GM12878 (cell line): ENCODE results near the gene DMBX1. TPM values are rescaled to one million over a fixed set of nuclear protein-coding genes. Genes with fewer than 3 reads are reported as not detected.

Experiments used
- ATAC-seq: fragments of 200-7000 bp; cut with Tn5 transposase; 3 replicates; pipeline ENCODE4 v1.9.1; 2020; ENCODE audit warnings: mild to moderate bottlenecking, moderate library complexity
- BruUV-seq: library from RNA; stranded (reverse); fragments of 400-500 nt; replicated peaks from 2 replicates; lab custom pipeline; 2021; lab: Mats Ljungman, UMichigan
- CTCF ChIA-PET: fragments of 300-600 bp; sonication (Branson Sonifier 250); formaldehyde crosslinking; extraction: SDS; loops from one replicate; lab custom pipeline; 2021; ENCODE audit warnings: inconsistent platforms; lab: Yijun Ruan, JAX
- POLR2A ChIA-PET: fragments of 350-600 bp; formaldehyde crosslinking; extraction: SDS; loops from one replicate; lab custom pipeline; 2021; ENCODE audit warnings: inconsistent platforms; lab: Charles Lee
- RAD21 ChIA-PET: fragments of 300-600 bp; sonication (Branson Sonifier 250); formaldehyde crosslinking; loops from one replicate; lab custom pipeline; 2023; ENCODE audit warnings: antibody characterized with exemption; ENCODE audit not compliant: unreplicated experiment; lab: Charles Lee
- SMC1A ChIA-PET: fragments of 300-600 bp; sonication (Branson Sonifier 250); formaldehyde crosslinking; loops from one replicate; lab custom pipeline; 2023; ENCODE audit not compliant: unreplicated experiment, uncharacterized antibody; lab: Charles Lee
- DNase-seq: peaks from one replicate; pipeline ENCODE4 v3.0.0-alpha.2; 2011; ENCODE audit warnings: low read depth, low spot score
- FAIRE-seq: peaks from 3 replicates; lab custom pipeline; 2011; peaks lifted over from hg19 to GRCh38; lab: Jason Lieb, UNC
- H2AFZ ChIP-seq: 2 replicates; pipeline ENCODE4 v1.6.0; 2011; ENCODE audit warnings: low read depth, low read length, control low read depth; ENCODE audit not compliant: control insufficient read depth
- H3K27ac ChIP-seq: 2 replicates; pipeline ENCODE4 v1.5.1; 2011; ENCODE audit warnings: control low read depth; ENCODE audit not compliant: control insufficient read depth, insufficient read depth
- H3K27me3 ChIP-seq, 2 experiments: replicated peaks in 1 of 2; 2 replicates each; pipeline versions ENCODE4 v1.6.0 to v1.6.1; 2011; ENCODE audit warnings: low read length in 1 of 2; ENCODE audit not compliant: control insufficient read depth in 2 of 2, insufficient read depth in 2 of 2
- H3K36me3 ChIP-seq, 2 experiments: 2 replicates each; pipeline ENCODE4 v1.5.1; 2011; ENCODE audit warnings: low read length in 1 of 2; ENCODE audit not compliant: control insufficient read depth in 2 of 2, insufficient read depth in 2 of 2
- H3K4me1 ChIP-seq: 2 replicates; pipeline ENCODE4 v1.6.1; 2011; ENCODE audit warnings: mild to moderate bottlenecking, low read length, moderate library complexity, mixed read lengths; ENCODE audit not compliant: control insufficient read depth, insufficient read depth
- H3K4me2 ChIP-seq: 2 replicates; pipeline ENCODE4 v1.6.0; 2011; ENCODE audit warnings: control low read depth; ENCODE audit not compliant: control insufficient read depth, insufficient read depth
- H3K4me3 ChIP-seq: fragments of 200-600 bp; sonication (generic); 2 replicates; pipeline ENCODE4 v1.5.1; 2016
- H3K79me2 ChIP-seq: 2 replicates; pipeline ENCODE4 v1.6.0; 2011; ENCODE audit warnings: low read length; ENCODE audit not compliant: control insufficient read depth, insufficient read depth
- H3K9ac ChIP-seq: 2 replicates; pipeline ENCODE4 v1.8.0; 2011; ENCODE audit warnings: low read length, control low read depth, mixed read lengths; ENCODE audit not compliant: control insufficient read depth, insufficient read depth
- H3K9me3 ChIP-seq: replicated peaks from 3 replicates; pipeline ENCODE4 v1.5.1; 2011; ENCODE audit warnings: mild to moderate bottlenecking, low read length; ENCODE audit not compliant: control insufficient read depth, insufficient read depth
- H4K20me1 ChIP-seq: 2 replicates; pipeline ENCODE4 v1.6.0; 2011; ENCODE audit not compliant: control insufficient read depth, insufficient read depth
- ATF7 ChIP-seq: fragments of 450-650 bp; IDR thresholded peaks from 2 replicates; pipeline ENCODE4 v1.6.1; 2016; ENCODE audit warnings: low read depth, mild to moderate bottlenecking
- CHD4 ChIP-seq: fragments of 200-600 bp; sonication (generic); IDR thresholded peaks from 2 replicates; pipeline ENCODE4 v1.6.1; 2016; ENCODE audit warnings: mild to moderate bottlenecking
- FOS ChIP-seq: IDR thresholded peaks from 3 replicates; pipeline ENCODE4 v1.6.1; 2011; ENCODE audit warnings: borderline replicate concordance; ENCODE audit not compliant: insufficient read length; ENCODE audit errors: extremely low read depth
- HCFC1 ChIP-seq: fragments of 150-350 bp; IDR thresholded peaks from 2 replicates; pipeline ENCODE4 v1.6.1; 2014; ENCODE audit warnings: low read length
- IRF5 ChIP-seq: fragments of 450-650 bp; IDR thresholded peaks from 2 replicates; pipeline ENCODE4 v1.6.1; 2017; ENCODE audit warnings: borderline replicate concordance
- KAT2A ChIP-seq: conservative IDR thresholded peaks from 2 replicates; pipeline ENCODE4 v1.6.1; 2011; ENCODE audit warnings: low read depth, low read length; ENCODE audit not compliant: control insufficient read depth
- PKNOX1 ChIP-seq: fragments of 450-650 bp; IDR thresholded peaks from 2 replicates; pipeline ENCODE4 v1.6.1; 2016; ENCODE audit warnings: mild to moderate bottlenecking
- POLR2A ChIP-seq: IDR thresholded peaks from 2 replicates; pipeline ENCODE4 v1.6.1; 2011; ENCODE audit warnings: low read depth, mild to moderate bottlenecking, low read length
- SREBF2 ChIP-seq: IDR thresholded peaks from 2 replicates; pipeline ENCODE4 v1.6.1; 2012; ENCODE audit warnings: mild to moderate bottlenecking, low read length
- SUPT20H ChIP-seq: IDR thresholded peaks from 2 replicates; pipeline ENCODE4 v1.6.1; 2011; ENCODE audit warnings: low read depth, mild to moderate bottlenecking, low read length, moderate library complexity, borderline replicate concordance; ENCODE audit not compliant: control insufficient read depth
- WGBS: methylation state at CpG from one replicate; pipeline ENCODE4 v1.1.6; 2016; ENCODE audit warnings: low lambda C conversion rate; ENCODE audit not compliant: insufficient replicate concordance, insufficient coverage; ENCODE audit errors: missing lambda C conversion rate; 5-methylcytosine and 5-hydroxymethylcytosine counted together
- in situ Hi-C: fragments of 300-500 bp; cut with MboI; formaldehyde crosslinking; loops from 9 replicates; pipeline ENCODE4 v1.14.3; 2018; ENCODE audit warnings: mixed read lengths
- intact Hi-C: fragments of 100-400 bp; cut with micrococcal nuclease; formaldehyde crosslinking; loops from one replicate; pipeline ENCODE4 v1.14.2; 2022; ENCODE audit not compliant: unreplicated experiment
- polyA plus RNA-seq, 11 experiments: library from polyadenylated mRNA; depleted of rRNA in 4 of 11; unstranded in 6 of 11; stranded (reverse) in 5 of 11; fragments of >200 nt; fragmentation: Nextera tagmentation in 4 of 11; fragmentation: Illumina TruSeq in 1 of 11; extraction: Ambion mirVana in 4 of 11; extraction: Trizol in 1 of 11; gene quantifications; 1 replicate in 1 of 11; 2 replicates in 10 of 11; pipeline versions ENCODE4 v1.2.1 to v1.2.3, GENCODE V29; 2011 to 2016; ENCODE audit warnings: inconsistent platforms in 2 of 11, missing spikeins in 2 of 11, low read depth in 1 of 11
- total RNA-seq, 4 experiments: library from RNA; depleted of rRNA in 3 of 4; stranded (reverse); fragments of >200 nt in 3 of 4; fragmentation: Illumina TruSeq in 1 of 4; extraction: Trizol in 1 of 4; gene quantifications; 2 replicates each; pipeline versions ENCODE4 v1.2.1 to v1.2.3, GENCODE V29; 2013 to 2021

Gene DMBX1
- total and polyA plus RNA-seq, 10 of the 15 experiments (the other 5 are each of a cell fraction or from before 2014, with no cell fraction given): 0.03 TPM; not detected in 9

GRCh38 chr1:46522969-46523320 is 33.3 kb downstream of the DMBX1 start:
- DNase-seq (no peak), FAIRE-seq (no peak), ATAC-seq (no peak)
- no peak overlapping the region for H2AFZ ChIP-seq
- intact Hi-C loops (no loop called here), in situ Hi-C loops (no loop called here)
- TF ChIP-seq ATF7 (no peak), SUPT20H (no peak), PKNOX1 (no peak), HCFC1 (no peak), POLR2A (no peak), FOS (no peak), KAT2A (no peak), SREBF2 (no peak), CHD4 (no peak), IRF5 (no peak)
- no peaks in the 10 kb centered on the region for H3K9me3 ChIP-seq
- H3K79me2 ChIP-seq: no peaks in the 10 kb centered on the region
- H3K4me2 ChIP-seq: no peak overlapping the region
- H3K27ac ChIP-seq: no peak overlapping the region
- CTCF ChIA-PET: interaction anchor here (0.9 to 1.8 kb wide), 4 partner anchors 35 to 190 kb away, joined by 3 to 9 read pairs (median 6); no protein-coding TSS in a partner anchor
- WGBS: 94% methylated on average over 13 of the region's 13 CpGs
- H3K36me3 ChIP-seq: no peaks in the 10 kb centered on the region
- RAD21 ChIA-PET: no interaction called here
- no peaks in the 10 kb centered on the region for H4K20me1 ChIP-seq
- BruUV-seq: no TSS peak
- peaks cover 12% of the 10 kb centered on the region for H3K4me1 ChIP-seq
- no peak overlapping the region for H3K9ac ChIP-seq
- H3K27me3 ChIP-seq: peaks cover 0 to 2% of the 10 kb centered on the region in 2 experiments; a peak in 1 of 4 replicates
- SMC1A ChIA-PET: no interaction called here
- no peak overlapping the region for H3K4me3 ChIP-seq
- POLR2A ChIA-PET: no interaction called here
